Activated T-cell treated with anti-CD3 and anti-CD28 coated beads, Interleukin-2, amount 50 U/mL, for 4 hours (primary cell): ENCODE results near the gene ALDH3A2. TPM values are rescaled to one million over a fixed set of nuclear protein-coding genes. Genes with fewer than 3 reads are reported as not detected.
"Not testable (repeated sequence)": the region's sequence is repeated elsewhere in the genome, so short reads cannot be mapped to it uniquely, and the experiment has no call there.

Experiments
- ATAC-seq, 2 donors: fragments of 200-7000 bp; cut with Tn5 transposase; one replicate each; pipeline ENCODE4 v1.10.0; 2021
- DNase-seq: peaks from one replicate; pipeline ENCODE4 v3.0.0-alpha.2; 2020
- H3K27me3 Mint-ChIP-seq: one replicate; pipeline ENCODE4 v1.8.0; 2021; ENCODE audit warnings: low read depth, mixed read lengths
- H3K36me3 Mint-ChIP-seq: one replicate; pipeline ENCODE4 v1.8.0; 2022; ENCODE audit warnings: mixed read lengths; ENCODE audit not compliant: insufficient read depth
- H3K4me1 Mint-ChIP-seq: one replicate; pipeline ENCODE4 v1.8.0; 2021; ENCODE audit warnings: low read depth, mixed read lengths
- H3K4me3 Mint-ChIP-seq: one replicate; pipeline ENCODE4 v1.8.0; 2021; ENCODE audit warnings: mild to moderate bottlenecking, moderate library complexity, mixed read lengths
- H3K9me3 Mint-ChIP-seq: one replicate; pipeline ENCODE4 v1.8.0; 2021; ENCODE audit warnings: mixed read lengths
- total RNA-seq, 3 donors: library from RNA; stranded (reverse); gene quantifications; one replicate each; pipeline ENCODE4 v1.2.1, GENCODE V29; 2021

The ALDH3A2 gene
- total RNA-seq, 3 donors from 2014 or later = 19.1 to 22.1 (median 19.5) TPM

GRCh38 chr17:19678581-19679453, 30.3 kb downstream of the ALDH3A2 start:
- Mint-ChIP-seq H3K4me3 (no peak overlapping the region), H3K9me3 (no peaks in the 10 kb centered on the region), H3K36me3 (peaks cover 5% of the 10 kb centered on the region), H3K27me3 (no peaks in the 10 kb centered on the region), H3K4me1 (no peaks in the 10 kb centered on the region)
- DNase-seq (no peak), ATAC-seq (no peak)

DNA sequence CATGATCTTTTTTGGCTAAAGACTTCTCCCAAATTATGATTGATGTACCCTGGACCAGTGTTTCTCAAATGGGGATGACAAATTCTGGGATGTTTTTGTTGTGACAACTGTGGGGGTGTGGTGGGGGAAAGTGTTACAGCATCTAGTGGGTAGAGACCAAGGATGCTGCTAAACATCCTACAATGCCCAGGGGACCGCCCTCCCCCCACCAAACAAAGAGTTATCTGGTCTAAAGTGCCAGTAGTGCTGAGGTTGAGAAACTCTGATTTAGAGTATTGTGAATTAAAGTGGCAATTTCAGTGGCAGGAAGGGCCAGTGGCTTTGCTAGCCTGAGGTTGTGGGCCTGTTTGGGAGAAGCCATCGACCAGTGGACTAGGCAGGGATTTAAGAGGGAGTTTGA, 34.6 kb downstream of the ALDH3A2 start:
- H3K4me1 Mint-ChIP-seq = no peaks in the 10 kb centered on the region
- no peaks in the 10 kb centered on the region for H3K9me3 Mint-ChIP-seq

GRCh38 chr17:19684909-19685580, 36.5 kb downstream of the ALDH3A2 start:
- not testable (repeated sequence) for ATAC-seq, DNase-seq, H3K4me1 Mint-ChIP-seq, H3K36me3 Mint-ChIP-seq, H3K27me3 Mint-ChIP-seq, H3K4me3 Mint-ChIP-seq, H3K9me3 Mint-ChIP-seq

More for the DNA sequence above, 34.6 kb downstream of the ALDH3A2 start:
- no peaks in the 10 kb centered on the region for H3K27me3 Mint-ChIP-seq
- ATAC-seq (no peak), DNase-seq (no peak)
- H3K36me3 Mint-ChIP-seq = no peaks in the 10 kb centered on the region
- no peak overlapping the region for H3K4me3 Mint-ChIP-seq

GRCh38 chr17:19686400-19687090, 38.0 kb downstream of the ALDH3A2 start:
- no peak for ATAC-seq
- Mint-ChIP-seq H3K9me3 (no peaks in the 10 kb centered on the region), H3K36me3 (no peaks in the 10 kb centered on the region), H3K27me3 (no peaks in the 10 kb centered on the region), H3K4me1 (no peaks in the 10 kb centered on the region), H3K4me3 (no peak overlapping the region)
- no peak for DNase-seq

DNA sequence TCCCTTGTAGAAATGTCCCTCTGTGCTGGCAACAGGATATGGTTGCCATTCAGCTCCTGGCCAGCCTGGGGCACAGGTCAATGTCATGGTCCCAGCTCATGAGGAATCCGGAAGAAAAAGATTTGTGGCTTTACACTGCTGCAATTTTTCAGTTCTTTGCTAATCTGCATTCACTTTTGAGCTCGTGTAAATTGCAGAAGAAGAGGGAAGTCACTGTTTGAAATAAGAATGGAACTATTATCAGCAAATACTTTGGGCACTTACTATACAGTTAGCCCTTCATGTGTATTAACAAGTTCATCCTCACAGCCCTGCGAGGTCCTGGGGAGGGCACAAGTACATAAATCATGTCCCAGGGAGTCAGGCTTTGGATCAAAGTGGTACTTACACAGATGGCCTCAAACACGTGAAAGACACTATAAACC, 53.7 kb downstream of the ALDH3A2 start:
- no peaks in the 10 kb centered on the region for H3K27me3 Mint-ChIP-seq
- DNase-seq = no peak
- H3K4me1 Mint-ChIP-seq = no peaks in the 10 kb centered on the region
- no peak overlapping the region for H3K4me3 Mint-ChIP-seq
- no peaks in the 10 kb centered on the region for H3K36me3 Mint-ChIP-seq
- no peak for ATAC-seq
- no peaks in the 10 kb centered on the region for H3K9me3 Mint-ChIP-seq

DNA sequence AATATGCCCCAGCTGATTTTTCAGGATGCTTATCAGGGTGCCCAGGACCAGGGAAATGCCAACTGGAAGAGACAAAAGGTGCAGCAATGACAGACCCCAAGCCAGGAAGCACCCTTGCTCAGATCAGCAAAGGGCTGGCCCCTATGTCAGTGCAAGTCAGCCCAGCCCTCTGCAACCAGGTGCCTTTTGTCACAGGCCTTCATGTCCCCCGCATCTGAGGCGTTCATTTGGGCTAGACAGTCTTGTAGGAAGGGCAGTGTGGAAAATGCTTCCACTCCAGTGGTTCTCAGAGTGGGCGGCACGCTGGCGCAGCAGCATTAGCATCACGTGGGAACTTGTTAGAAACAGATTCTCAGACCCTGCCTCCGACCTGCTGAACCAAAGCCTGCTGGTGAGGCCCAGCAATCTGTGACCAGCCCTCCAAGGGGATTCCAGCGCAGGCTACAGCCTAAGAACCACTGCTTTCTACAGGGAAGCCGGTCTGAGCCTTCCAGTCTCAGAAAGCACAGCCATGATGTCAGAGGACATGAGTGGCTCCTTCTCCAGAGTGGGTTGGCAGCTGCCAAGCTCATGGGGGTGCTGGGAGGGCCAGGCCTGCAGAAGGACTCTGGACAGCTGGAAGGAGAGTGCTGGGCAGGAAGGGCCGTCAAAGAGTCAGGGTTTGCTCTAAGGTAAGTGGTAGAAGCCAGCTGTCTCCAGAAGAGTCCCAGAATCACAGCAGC, 54.7 kb downstream of the ALDH3A2 start:
- no peak overlapping the region for H3K4me3 Mint-ChIP-seq
- DNase-seq = no peak
- ATAC-seq = no peak
- H3K36me3 Mint-ChIP-seq = no peaks in the 10 kb centered on the region
- H3K4me1 Mint-ChIP-seq = no peaks in the 10 kb centered on the region
- no peaks in the 10 kb centered on the region for H3K27me3 Mint-ChIP-seq
- H3K9me3 Mint-ChIP-seq = no peaks in the 10 kb centered on the region

DNA sequence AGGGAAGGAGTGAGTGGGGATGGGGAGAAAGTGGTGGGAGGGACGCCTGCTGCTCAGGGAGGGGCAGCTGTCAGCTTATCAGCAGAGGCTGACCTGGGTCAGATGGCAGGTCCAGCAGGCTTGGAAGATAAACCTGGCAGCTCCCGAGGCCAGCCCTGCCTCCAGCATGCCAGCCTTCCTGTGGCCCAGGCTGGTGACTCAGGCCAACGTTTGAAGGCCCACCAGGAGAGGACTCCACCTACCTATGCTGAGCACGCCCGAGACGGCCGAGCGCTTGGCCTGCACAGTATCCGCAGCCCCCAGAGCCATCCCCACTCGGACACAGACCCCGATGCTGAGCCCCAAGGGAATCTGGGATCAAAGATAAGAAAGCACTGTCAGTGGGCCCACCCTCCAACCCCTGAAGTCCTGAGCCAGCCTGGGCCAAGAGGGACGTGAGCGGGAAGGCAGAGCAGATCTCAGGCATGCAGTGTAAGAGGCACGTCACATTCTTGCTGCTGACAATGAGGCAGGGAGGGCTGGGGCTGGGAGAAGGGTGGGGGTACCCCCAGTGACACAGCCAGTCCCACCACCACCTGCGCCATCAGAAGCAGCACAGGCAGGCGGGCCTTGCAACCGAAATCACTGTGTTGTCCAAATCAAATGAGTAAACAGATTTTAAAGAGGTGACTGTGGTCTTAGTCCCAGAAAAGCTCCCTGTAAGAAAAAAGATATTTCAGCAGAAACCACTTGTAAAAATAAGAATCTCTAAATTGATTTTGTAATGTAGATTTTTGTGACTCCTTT, 55.5 kb downstream of the ALDH3A2 start:
- no peaks in the 10 kb centered on the region for H3K4me1 Mint-ChIP-seq

GRCh38 chr17:19705201-19705600, 56.6 kb downstream of the ALDH3A2 start:
- no peak for DNase-seq
- Mint-ChIP-seq H3K4me3 (no peak overlapping the region), H3K4me1 (no peaks in the 10 kb centered on the region), H3K27me3 (no peaks in the 10 kb centered on the region), H3K9me3 (no peaks in the 10 kb centered on the region), H3K36me3 (no peaks in the 10 kb centered on the region)
- no peak for ATAC-seq

More for the DNA sequence above, 55.5 kb downstream of the ALDH3A2 start:
- Mint-ChIP-seq H3K9me3 (no peaks in the 10 kb centered on the region), H3K36me3 (no peaks in the 10 kb centered on the region), H3K4me3 (no peak overlapping the region), H3K27me3 (no peaks in the 10 kb centered on the region)
- DNase-seq (no peak), ATAC-seq (no peak)

GRCh38 chr17:19705771-19706770, 57.5 kb downstream of the ALDH3A2 start:
- DNase-seq = no peak
- Mint-ChIP-seq H3K4me3 (no peak overlapping the region), H3K36me3 (no peaks in the 10 kb centered on the region), H3K9me3 (no peaks in the 10 kb centered on the region), H3K4me1 (no peaks in the 10 kb centered on the region), H3K27me3 (no peaks in the 10 kb centered on the region)
- ATAC-seq = no peak

GRCh38 chr17:19706791-19707727, 58.5 kb downstream of the ALDH3A2 start:
- Mint-ChIP-seq H3K36me3 (no peaks in the 10 kb centered on the region), H3K4me1 (no peaks in the 10 kb centered on the region), H3K4me3 (no peak overlapping the region), H3K9me3 (no peaks in the 10 kb centered on the region), H3K27me3 (no peaks in the 10 kb centered on the region)
- DNase-seq = no peak
- no peak for ATAC-seq

- no peak for DNase-seq
- H3K36me3 Mint-ChIP-seq = no peaks in the 10 kb centered on the region
- H3K4me1 Mint-ChIP-seq = no peaks in the 10 kb centered on the region
- no peak for ATAC-seq
- no peaks in the 10 kb centered on the region for H3K9me3 Mint-ChIP-seq
- H3K27me3 Mint-ChIP-seq = no peaks in the 10 kb centered on the region
- no peak overlapping the region for H3K4me3 Mint-ChIP-seq
Observed at GRCh38 chr17:19707728-19708221, 59.2 kb downstream of the ALDH3A2 start.
